Stimulated activated CD4-positive, alpha-beta T cell treated with anti-CD3 and anti-CD28 coated beads, Interleukin-1b, Interleukin-23, amount 100 ng/mL, for 48 hours (primary cell): ENCODE results near the gene FUT7.
"Not testable (repeated sequence)": the region's sequence is repeated elsewhere in the genome, so short reads cannot be mapped to it uniquely, and the experiment has no call there.

ENCODE experiments used
- DNase-seq: peaks from one replicate; pipeline ENCODE4 v3.0.0-alpha.2; 2020

FUT7 gene

DNA sequence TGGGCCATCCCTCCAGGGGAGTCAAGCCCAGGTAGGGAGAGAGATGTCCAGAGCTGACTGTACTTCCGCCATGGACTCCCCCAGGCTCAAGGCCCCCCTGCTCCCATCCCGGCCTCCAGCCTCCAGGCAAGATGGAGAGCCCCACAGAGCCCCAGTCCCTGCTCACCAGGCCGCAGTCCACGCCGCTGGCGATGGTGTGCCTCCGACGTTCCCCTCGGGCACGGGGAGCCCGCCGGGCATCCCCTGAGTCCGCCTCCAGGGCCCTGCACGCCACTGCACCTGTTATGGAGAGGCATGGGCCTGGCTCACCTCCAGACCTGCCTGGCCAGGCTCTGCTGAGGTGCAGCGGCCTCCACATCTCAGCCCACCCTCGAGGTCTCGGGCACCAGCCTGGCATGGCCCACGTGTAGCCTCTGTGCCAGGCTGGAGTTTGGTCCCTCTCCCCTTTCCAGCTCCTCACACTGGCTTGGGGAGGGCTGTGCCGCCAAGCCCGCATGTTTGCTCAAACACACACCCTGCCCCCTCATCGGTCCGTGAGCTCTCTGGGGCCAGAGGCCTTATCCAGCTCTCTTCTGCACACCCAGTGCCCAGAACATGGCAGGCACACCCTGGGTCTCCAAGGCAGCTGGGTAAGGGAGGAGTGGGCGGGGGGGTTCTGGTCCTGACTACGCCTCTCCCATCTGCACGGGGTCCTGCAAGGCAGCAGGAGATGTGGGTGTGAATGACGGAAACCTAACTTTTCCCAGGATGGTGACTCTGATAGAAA, 34.4 kb upstream of the FUT7 start:
- no peak for DNase-seq

DNA sequence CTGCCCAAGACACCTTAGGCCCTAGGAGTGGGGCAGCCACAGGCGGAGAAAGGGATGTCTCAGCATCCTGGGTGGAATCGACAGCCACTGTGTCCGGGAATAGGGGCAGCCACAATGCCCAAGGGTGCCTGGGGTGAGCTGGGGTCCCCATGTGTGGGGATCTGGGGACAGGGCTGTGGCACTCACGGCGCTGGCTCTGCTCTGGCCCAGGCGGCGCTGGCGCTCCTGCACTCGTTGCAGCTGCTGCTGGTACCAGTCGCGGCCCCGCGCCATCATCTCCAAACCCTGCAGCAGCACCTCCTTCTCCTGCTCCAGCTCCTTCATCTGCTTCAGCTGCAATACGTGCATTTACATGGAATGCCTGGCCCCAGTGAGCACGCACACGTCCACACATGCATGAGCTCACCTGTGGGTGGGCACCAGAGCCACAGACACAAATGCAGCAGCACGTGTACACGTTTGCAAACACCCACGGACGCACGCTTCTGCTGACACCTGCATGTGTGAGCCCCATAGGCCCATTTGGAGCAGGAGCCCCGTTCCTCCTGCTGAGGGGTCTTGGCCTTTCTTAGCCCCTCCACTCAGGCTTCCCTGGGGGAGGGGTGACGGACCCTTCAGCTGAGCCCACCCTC, 33.6 kb upstream of the FUT7 start:
- no peak for DNase-seq

DNA sequence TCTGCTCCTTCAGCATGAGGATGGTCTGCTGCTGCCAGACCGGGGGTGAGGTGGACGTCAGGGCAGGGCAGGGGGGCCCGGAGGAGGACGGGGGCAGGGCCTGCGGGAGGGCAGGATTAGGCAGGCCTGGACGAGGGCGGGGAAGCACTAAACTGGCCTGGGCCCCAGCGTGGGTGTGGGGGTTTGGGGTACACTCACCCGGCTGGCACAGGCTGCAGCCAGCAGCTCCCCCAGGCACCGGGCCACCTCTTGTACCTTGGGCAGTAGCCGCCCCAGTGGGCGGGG, 32.9 kb upstream of the FUT7 start:
- no peak for DNase-seq

DNA sequence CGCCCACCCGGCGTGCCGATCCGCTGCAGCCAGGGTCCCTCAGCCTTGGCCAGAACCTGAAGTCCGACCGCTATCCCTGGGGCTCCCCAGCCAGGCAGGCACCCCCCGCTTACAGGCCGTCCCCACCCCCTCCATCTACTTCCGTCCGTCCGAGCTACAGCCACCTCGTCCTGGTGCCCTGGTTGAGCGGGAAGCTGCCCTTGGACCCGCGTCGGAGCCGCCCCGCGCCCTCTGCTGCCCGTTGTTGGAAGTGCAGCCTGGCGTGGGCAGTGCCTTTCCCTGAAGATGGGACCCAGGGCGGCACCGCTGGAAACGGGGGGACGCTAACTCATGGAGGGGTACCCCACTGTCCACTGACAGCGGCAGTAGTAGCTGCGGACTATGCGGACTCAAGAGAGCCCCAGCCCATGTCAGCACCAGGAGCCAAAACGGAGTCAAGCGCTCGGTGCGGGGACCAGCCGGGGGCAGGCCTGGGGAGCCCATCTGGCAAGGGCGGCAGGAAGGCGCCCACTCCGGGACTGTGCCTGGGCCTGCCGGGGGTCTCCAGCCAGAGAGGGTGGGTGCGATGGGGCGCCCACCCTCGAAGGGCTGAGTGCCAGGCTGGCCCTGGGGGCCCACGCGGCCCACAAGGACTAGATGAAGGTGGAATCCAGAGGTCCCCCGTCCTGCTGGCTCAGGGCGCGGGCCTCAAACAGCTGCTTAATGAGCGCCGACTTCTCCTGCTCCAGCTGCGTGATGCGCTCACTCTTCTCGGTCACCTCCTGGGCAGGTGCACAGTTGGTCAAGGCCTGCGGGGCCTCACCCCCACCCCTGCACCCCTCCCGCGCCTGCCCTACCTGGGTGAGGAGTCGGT, 32.4 kb upstream of the FUT7 start:
- DNase-seq, result peak; percentile 49

DNA sequence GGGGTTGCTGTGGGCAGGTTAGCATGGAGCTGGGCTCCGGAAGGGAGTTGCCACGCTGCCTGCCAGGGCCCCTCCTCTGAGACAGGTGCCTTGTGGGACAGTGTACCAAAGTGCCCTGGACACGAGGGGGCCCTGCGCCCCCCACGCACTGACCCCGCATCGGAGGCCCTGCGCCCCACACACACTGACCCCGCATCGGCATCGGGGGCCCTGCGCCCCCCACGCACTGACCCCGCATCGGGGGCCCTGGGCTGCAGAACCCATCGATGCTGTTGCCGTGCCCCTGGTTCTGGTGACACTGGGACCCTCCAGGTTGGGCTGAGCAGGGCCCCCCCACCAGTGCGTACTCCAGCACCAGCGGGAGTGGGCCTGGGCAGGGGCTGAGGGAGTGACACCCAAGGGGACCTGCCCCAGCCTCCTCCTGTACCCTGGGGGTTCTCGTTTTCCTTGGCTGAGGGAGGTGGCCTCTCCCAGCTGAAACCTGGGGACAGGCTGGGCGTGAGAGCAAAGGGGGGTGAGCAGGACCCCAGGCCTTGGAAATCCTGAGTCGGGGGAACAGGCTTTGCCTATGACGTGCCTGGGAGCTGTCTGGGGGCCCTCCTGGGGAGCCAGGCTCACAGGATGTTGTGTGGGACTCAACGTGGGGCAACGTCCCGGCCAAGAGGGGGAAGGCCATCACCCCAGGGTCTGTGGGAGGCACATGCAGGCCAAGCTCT, 31.6 kb upstream of the FUT7 start:
- no peak for DNase-seq

DNA sequence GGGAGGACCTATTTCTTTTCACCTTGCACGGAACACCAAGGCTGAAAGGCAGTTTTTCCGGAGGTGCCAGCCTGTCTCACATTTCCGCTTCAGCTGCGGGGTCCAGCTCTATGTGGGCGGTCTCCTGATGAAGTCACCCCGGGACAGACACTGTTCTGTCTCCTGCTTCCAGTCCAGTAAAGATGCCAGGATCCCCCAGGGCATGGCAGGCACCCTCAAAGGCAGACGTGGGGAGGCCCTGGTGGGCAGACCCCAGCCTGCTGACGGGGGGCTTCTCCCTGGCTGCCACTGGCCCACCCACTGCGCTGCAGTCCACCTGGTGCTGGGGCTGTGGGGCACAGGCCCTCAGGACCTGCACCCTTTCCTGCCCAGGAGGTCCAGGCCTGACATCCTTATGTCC, 30.9 kb upstream of the FUT7 start:
- not testable (repeated sequence) for DNase-seq

DNA sequence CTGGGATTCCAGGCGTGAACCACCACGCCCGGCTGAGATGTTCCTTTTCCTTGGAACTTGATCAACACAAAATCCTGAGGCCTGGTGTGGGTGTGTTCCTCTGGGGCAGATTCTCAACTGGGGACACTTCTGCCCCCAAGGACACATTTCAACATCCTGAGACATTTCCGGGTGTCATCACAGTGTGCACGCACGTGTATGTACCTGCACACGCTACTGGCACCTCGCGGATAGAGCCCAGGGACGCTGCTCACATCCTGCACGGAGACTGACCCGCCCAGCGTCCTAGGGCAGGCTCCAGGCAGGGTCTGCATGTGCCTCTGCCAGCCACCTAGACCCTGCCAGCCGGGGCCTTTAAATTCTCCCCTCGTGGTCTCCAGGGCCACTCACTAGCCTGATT, 30.5 kb upstream of the FUT7 start:
- DNase-seq, result no peak

DNA sequence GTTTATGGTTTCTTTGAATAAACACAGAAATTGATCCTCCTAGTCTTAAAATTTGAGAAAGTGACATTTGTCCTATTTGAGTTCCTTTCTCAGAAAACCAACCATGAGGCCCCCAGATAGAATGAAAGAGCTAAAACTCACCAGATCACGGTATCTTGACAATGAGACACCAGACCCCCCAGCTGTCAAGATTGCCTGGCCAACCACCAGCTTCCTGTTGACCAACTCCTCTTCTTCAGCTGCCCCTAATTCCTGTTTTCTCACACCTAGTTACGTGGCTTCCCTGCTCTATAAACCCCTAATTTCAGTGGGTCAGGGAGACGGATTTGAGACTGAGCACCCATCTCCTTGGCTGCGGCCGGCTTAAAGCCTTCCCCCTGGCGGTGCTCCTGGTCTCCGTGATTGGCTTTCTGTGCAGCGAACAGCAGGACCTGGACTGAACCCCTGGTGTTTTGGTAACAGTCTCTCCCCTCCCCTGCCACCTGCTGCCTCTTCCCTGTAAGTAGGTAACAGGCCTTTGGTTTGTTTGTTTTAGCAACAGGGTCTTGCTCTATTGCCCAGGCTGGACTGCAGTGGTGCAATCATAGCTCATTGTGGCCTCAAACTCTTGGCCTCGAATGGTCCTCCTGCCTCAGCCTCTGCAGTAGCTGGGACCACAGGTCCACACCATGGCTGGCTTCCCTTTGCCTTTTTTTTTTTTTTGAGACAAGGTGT, 26.8 kb upstream of the FUT7 start:
- DNase-seq, result no peak

DNA sequence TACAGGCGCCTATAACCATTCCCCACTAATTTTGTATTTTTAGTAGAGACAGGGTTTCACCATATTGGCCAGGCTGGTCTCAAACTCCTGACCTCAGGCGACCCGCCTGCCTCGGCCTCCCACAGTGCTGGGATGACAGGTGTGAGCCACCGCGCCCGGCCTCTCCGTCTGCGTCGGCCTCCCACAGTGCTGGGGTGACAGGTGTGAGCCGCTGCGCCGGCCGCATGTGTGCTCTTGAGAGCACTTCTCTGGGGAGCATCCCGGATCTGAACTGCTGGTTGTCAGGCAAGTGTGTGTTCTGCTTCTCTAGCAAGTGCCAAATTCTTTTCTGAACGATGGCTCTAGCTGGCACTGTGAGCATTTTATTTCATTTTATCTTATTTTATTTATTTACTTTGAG, 25.7 kb upstream of the FUT7 start:
- DNase-seq, result no peak

DNA sequence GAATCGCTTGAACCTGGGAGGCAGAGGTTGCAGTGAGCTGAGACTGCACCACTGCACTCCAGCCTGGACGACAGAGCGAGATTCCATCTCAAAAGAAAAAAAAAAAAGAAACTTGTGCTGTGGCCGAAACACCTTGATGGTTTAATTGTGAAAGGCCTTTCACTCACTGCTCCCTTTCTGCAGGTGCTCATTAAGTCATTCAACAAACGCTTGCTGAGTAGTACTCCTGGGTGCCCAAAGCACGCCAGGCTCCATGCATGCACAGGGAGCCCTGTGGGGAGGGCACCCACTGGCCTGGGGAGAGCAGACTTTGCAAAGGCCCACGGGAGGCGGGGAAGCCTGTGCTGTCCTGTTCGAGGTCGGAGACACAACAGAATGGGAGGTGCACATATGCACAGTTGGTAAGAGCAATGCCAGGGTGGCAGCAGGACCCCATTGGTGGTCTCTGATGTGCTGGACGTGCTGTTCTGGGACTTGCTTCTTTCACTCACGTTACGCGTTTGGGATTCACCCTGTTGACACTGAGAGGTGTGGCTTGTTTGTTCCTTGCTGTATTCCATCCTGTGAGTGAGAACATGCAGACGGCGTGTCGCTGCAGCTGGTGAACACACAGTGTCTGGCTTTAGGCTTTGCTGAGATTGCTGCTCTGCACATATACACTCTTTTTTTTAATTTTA, 25.0 kb upstream of the FUT7 start:
- no peak for DNase-seq

DNA sequence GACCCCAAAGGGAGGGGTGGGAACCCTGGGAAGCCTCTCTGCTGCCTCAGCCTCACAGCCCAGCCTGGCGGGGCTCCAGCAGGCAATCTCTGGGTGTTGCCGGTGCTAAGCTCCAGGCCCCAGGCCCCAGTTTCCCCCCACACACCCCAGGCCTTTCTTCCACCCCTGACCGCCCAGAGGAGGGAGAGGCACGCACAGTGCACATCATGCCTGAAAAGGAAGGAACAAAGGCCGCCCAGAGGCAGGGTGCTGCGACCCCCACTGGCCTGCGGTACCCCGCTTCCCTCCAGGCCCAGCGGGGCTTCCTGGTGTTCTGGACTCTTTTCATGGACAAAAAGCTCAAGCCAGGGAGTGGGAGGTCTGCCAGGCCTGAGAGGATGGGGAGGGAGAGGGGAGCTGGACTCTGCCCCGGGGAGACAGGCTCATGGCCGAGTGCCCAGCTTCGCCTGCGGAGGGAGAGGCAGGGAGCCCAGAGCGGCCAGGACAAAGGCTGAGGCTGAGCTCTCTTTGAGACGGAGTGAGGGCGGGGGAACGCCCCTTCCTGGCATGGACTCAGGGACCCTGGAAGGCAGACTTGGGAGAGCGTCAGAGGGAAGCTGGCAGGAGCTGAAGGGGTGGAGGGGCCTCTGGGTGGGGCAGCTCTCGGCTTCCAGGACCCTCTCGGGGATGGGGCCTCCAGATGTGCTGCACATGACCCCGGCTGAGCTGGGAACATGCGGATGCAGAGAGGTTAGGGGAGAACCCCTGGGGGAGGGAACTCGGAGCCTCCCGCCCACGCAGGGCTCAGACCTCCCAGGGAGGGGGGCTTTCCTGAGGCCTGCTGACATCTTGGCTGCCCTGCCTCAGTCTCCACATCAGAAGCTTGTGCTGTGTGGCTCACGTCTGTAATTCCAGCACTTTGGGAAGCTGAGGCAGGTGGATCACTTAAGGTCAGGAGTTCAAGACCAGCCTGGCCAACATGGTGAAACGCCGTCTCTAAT, 23.8 kb upstream of the FUT7 start:
- no peak for DNase-seq

DNA sequence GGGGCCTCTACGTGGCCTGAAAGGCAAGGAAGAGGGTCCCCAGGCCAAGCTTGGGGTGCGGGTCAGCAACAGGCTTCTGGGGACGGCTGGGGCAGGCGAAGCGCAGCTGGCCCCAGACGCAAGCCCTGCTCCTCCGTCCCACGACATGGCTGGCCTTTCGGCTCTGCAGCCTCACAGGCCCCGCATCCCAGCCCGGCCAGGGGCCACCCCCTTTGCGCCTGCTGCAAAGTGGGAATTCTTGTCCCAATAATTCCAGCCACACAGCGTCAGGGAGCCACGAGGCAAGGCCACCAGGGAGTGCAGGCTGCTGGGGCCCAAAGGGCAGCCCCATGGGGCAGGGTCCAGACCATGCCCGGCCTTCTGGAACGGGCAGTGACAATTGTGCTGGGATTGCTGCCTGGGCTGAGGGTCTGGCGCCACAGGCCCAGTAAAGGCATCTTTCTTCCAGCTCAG, 23.1 kb upstream of the FUT7 start:
- no peak for DNase-seq

DNA sequence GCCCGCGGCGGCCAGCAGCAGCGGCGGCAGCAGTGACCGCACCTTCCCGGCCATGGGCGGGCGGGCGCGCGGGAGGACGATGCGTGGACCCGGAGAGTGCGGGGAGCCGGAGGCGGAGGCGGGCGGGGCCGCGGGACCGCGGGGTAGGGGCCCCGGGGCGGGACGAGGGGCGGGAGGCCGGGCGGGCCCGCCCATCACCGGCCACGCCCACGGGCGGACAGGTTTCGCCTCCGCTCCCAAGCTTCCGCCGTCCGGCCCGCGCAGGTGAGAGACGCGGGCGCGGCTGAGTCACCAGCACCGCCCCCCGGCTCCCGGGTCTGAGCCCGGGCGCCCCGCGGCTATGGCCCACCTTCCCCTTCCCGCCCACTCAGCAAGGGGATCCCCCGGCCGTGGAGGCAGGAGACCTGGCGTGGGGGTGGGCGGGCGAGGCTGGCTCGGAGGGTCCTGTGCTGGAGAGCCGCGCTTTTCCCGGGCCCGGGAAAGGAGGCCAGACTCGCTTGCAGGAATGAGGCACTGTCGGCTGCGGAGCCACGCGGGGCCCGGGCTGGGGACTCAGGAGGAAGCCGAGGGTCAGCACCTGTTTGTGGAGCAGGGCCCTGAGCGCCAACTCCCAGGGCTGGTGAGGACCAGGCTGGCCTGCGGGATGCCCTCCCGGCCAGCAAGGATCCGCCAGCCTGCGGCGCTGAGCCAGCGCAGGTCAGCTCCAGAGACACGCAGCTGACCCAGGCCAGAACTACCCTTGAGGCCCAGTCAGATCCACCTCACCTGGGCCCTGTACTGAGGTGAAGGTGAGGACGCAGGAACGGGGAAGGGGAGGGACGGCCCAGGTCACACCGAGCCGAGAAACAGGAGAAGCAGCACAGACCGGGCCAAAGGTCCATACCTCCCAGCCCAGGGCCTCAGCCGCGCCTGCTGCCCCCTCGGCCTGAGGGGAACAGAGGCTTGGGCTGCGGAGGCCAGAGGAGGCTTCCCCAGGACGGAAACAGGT, 22.4 kb upstream of the FUT7 start, which contains the start of gene ENTPD2:
ENTPD2 (minus strand) TSS at position 118 of the 988 bp plus-strand sequence; CDS start at position 54, 64 bp downstream.
- DNase-seq, result no peak

DNA sequence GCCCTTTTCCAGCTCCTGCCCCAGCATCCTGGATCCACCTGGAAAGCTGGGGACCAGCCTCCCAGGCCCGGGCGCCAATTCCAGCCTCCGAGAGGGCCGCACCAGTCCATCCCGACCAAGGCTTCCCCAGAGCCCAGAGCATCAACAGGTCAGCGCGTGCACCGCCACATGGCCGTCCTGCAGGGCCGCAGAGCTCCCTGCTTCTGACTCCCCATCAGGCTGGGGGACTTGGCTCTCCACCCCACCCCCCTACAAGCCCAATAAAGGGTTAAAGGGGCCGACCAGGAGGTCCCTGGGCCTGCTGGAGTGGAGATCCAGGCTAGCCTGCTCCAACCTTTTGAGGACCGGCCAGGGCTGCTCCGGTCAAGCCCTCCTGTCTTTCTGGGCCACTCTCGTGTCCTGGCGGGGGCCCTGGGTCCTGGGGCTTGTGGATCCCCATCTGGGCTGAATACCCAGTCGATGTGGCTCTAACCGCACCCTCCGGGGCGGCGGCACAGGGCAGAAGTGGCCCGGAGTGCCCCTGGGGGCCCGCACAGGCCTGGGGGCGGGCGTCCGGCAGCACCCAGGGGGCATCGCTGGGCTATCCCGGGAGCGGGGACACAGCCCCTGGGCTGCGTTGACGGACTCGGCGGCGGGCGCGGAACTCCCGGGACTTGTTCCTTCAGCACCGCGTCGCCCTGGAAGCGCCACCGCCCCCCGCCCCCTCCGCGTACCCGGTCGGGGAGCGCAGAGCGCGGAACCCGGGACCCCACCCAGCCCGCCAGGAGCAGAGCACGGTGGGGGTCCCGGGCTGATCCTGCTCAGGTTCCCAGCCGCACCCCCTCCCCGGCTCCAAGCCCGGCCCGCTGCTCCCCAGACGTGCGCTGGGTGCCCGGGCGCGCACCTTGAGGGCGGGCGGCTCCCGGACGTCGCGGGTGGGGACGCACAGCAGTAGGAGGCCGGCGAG, 21.4 kb upstream of the FUT7 start:
- DNase-seq, result no peak

DNA sequence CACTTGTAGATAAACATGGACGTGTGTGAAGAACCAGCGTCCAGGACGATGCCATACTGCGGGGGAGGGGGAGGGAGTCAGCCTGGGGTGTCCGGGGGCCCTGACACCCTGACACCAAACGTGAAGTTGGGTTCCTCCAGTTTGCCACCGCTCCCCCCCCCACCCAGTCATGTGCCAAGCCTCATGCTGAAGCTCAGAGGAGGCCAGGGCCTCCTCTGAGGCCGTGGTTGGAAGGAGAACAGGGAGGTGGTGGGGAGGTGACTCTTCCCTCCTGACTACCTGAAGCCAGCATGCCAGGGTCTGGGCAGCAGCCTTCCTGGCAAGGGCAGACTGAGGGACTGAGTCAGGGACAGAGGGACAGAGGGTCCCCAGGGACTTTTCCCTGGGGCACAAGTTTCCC, 20.4 kb upstream of the FUT7 start:
- no peak for DNase-seq

DNA sequence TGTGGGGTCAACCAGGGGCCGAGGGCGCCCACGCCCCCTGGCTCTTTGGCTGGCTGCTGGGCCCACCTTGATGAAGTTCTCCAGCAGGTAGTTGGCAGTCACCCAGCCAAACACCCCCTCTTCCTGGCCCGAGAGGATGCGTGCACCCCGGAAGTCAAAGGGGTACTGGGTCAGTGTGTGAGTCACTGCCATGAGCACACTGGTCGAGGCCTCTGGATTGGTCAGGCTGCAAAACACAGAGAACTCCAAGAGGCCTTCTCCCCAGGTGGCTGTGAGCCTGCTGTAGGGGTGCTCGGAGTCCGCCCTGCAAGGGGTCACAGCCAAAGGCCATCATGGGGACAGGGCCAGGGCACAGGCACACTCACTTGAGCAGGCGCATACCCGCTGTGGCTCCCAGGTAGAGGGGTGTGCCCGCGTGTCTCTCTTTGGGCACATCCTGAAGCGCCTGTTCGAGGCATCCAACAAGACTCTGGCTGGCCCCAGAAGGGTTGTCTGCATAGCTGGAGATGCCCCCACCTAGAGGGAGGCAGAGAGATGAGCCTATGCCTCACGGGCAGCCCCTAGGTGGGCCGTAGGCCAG, 19.3 kb upstream of the FUT7 start:
- DNase-seq, result no peak

DNA sequence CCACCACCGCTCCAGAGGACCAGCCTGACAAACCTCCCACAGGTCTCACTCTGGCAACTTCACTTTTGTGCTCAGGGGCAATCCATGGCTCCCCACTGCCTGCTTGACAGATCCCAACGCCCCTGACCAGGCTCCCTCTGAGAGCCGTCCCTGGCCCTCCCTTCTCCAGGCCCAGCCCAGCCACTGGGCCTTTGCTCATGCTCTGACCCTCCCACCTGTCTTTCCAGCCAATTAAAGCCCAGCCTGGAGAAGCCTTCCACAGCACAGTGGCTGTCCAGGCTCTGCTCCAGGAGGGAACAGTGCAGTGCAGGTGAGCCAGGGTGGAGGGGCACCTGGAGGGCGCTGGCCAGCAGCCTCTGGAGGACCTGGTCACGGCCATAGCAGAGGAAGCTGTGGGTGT, 18.7 kb upstream of the FUT7 start:
- no peak for DNase-seq
